Endothelial cell (in vitro differentiated cells): Measurements from ENCODE around the gene LYRM2. TPM values are rescaled to one million over a fixed set of nuclear protein-coding genes. Genes with fewer than 3 reads are reported as not detected.
A peak's percentile ranks its signal among the peaks of the same experiment; 100 is the strongest.
"Not testable (repeated sequence)": the region's sequence is repeated elsewhere in the genome, so short reads cannot be mapped to it uniquely, and the experiment has no call there.

Experiments used
- DNase-seq: peaks from one replicate; pipeline ENCODE4 v3.0.0; 2021; ENCODE audit warnings: low spot score
- H3K27ac Mint-ChIP-seq: one replicate; pipeline ENCODE4 v1.8.0; 2021; ENCODE audit warnings: mixed read lengths, inconsistent platforms; ENCODE audit not compliant: unreplicated experiment
- H3K27me3 Mint-ChIP-seq: one replicate; pipeline ENCODE4 v1.8.0; 2021; ENCODE audit warnings: mild to moderate bottlenecking, moderate library complexity, mixed read lengths, inconsistent platforms; ENCODE audit not compliant: unreplicated experiment
- H3K36me3 Mint-ChIP-seq: one replicate; pipeline ENCODE4 v1.8.0; 2021; ENCODE audit warnings: mild to moderate bottlenecking, low read depth, mixed read lengths, inconsistent platforms; ENCODE audit not compliant: unreplicated experiment
- H3K4me1 Mint-ChIP-seq: one replicate; pipeline ENCODE4 v1.8.0; 2021; ENCODE audit warnings: mild to moderate bottlenecking, mixed read lengths, inconsistent platforms; ENCODE audit not compliant: unreplicated experiment
- H3K4me3 Mint-ChIP-seq: one replicate; pipeline ENCODE4 v1.8.0; 2021; ENCODE audit warnings: mild to moderate bottlenecking, mixed read lengths, inconsistent platforms; ENCODE audit not compliant: unreplicated experiment
- H3K9me3 Mint-ChIP-seq: one replicate; pipeline ENCODE4 v1.8.0; 2021; ENCODE audit warnings: mixed read lengths, inconsistent platforms; ENCODE audit not compliant: unreplicated experiment
- total RNA-seq: library from RNA; stranded (reverse); fragmentation: NEBNext Ultra II Directional; extraction: Animal tissue kit (Norgen Biotek cat#: 25700); gene quantifications from one replicate; pipeline ENCODE4 v1.2.1, GENCODE V29; 2021; ENCODE audit not compliant: unreplicated experiment
- TF ChIP-seq, protein P1 (sequence below): fragments of 200-600 bp; sonication (generic); IDR thresholded peaks from one replicate; pipeline ENCODE4 v1.5.0; 2021; ENCODE audit warnings: antibody characterized with exemption; ENCODE audit not compliant: unreplicated experiment

The LYRM2 gene
- total RNA-seq, 1 donor from 2014 or later: 16.0 TPM

- TF ChIP-seq, protein P1, sequence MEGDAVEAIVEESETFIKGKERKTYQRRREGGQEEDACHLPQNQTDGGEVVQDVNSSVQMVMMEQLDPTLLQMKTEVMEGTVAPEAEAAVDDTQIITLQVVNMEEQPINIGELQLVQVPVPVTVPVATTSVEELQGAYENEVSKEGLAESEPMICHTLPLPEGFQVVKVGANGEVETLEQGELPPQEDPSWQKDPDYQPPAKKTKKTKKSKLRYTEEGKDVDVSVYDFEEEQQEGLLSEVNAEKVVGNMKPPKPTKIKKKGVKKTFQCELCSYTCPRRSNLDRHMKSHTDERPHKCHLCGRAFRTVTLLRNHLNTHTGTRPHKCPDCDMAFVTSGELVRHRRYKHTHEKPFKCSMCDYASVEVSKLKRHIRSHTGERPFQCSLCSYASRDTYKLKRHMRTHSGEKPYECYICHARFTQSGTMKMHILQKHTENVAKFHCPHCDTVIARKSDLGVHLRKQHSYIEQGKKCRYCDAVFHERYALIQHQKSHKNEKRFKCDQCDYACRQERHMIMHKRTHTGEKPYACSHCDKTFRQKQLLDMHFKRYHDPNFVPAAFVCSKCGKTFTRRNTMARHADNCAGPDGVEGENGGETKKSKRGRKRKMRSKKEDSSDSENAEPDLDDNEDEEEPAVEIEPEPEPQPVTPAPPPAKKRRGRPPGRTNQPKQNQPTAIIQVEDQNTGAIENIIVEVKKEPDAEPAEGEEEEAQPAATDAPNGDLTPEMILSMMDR: no peak
- no peak for DNase-seq
- no peaks in the 10 kb centered on the region for H3K27me3 Mint-ChIP-seq
- H3K4me3 Mint-ChIP-seq: peak overlapping the region; percentile 54
- no peaks in the 10 kb centered on the region for H3K9me3 Mint-ChIP-seq
- H3K4me1 Mint-ChIP-seq: no peaks in the 10 kb centered on the region
- peaks cover 41% of the 10 kb centered on the region for H3K36me3 Mint-ChIP-seq
- H3K27ac Mint-ChIP-seq: no peak overlapping the region
These were observed 12.0 kb upstream of the LYRM2 start for GRCh38 chr6:89650579-89650978.

GRCh38 chr6:89649682-89650081, 11.1 kb upstream of the LYRM2 start:
- Mint-ChIP-seq H3K4me3 (no peak overlapping the region), H3K9me3 (no peaks in the 10 kb centered on the region), H3K36me3 (peaks cover 44% of the 10 kb centered on the region), H3K4me1 (no peaks in the 10 kb centered on the region), H3K27me3 (no peaks in the 10 kb centered on the region), H3K27ac (no peak overlapping the region)
- TF ChIP-seq, protein P1: no peak
- no peak for DNase-seq

DNA sequence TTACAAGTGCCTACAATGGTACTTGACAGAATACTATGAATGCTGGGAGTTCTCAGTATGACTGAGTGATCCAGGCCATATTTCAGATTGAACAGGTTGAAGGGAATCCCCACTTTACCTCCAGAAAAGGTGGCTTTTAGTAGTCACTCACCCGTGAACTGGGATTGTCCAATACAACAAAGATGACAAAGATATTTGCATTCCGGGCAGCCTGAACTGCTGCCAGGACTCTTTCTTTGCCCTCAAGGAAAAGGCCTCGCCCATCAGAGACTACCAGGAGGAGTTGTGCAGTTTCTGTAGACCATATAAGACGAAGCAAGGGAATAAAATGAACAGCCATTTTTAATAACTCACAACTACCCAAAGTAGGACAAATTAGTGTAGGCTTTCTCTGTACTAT, 6.3 kb upstream of the LYRM2 start:
- peaks cover 40% of the 10 kb centered on the region for H3K36me3 Mint-ChIP-seq
- no peaks in the 10 kb centered on the region for H3K9me3 Mint-ChIP-seq
- H3K4me3 Mint-ChIP-seq: no peak overlapping the region
- TF ChIP-seq, protein P1: no peak
- H3K27me3 Mint-ChIP-seq: no peaks in the 10 kb centered on the region
- H3K4me1 Mint-ChIP-seq: no peaks in the 10 kb centered on the region
- H3K27ac Mint-ChIP-seq: no peak overlapping the region
- DNase-seq: no peak

DNA sequence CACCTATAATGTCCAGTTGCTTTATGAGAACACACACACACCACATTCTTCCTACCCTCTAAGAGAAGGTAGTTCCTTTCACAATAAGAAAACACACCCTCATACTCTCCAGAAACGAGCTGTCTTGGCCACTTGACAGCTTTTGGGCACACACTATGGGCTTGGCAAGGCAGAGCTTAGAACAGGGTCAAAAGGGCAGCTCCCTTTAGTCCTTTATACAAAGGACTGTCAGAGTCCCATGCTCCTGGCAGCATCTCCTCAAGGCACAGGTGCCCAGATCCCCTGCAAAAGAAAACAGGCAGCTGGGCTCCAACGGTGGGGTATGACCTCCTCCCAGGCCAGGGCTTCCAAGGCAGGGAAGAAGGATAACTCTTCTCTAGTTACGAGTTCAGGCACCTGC, 4.9 kb upstream of the LYRM2 start:
- Mint-ChIP-seq H3K36me3 (peaks cover 40% of the 10 kb centered on the region), H3K9me3 (no peaks in the 10 kb centered on the region)

GRCh38 chr6:89642956-89643355, 4.4 kb upstream of the LYRM2 start:
- Mint-ChIP-seq H3K27ac (no peak overlapping the region), H3K4me3 (no peak overlapping the region), H3K4me1 (peaks cover 6% of the 10 kb centered on the region), H3K27me3 (peaks cover 3% of the 10 kb centered on the region), H3K36me3 (peaks cover 39% of the 10 kb centered on the region), H3K9me3 (no peaks in the 10 kb centered on the region)
- no peak for DNase-seq
- TF ChIP-seq, protein P1: no peak

More for the DNA sequence above, 4.9 kb upstream of the LYRM2 start:
- H3K27ac Mint-ChIP-seq: no peak overlapping the region
- no peak for DNase-seq
- peaks cover 6% of the 10 kb centered on the region for H3K4me1 Mint-ChIP-seq
- peaks cover 3% of the 10 kb centered on the region for H3K27me3 Mint-ChIP-seq
- H3K4me3 Mint-ChIP-seq: no peak overlapping the region
- TF ChIP-seq, protein P1: no peak

GRCh38 chr6:89641581-89641980, 3.0 kb upstream of the LYRM2 start:
- peaks cover 28% of the 10 kb centered on the region for H3K36me3 Mint-ChIP-seq
- H3K27ac Mint-ChIP-seq, H3K4me3 Mint-ChIP-seq, H3K9me3 Mint-ChIP-seq, DNase-seq, H3K4me1 Mint-ChIP-seq, H3K27me3 Mint-ChIP-seq: not testable (repeated sequence)
